Fibroblast of pulmonary artery (primary cell): ENCODE results near the gene METRN.

Experiments used
- DNase-seq: peaks from one replicate; pipeline ENCODE4 v3.0.0-alpha.2; 2010; ENCODE audit warnings: low read depth
- H3K4me3 ChIP-seq: replicated peaks from 2 replicates; pipeline ENCODE4 v1.5.1; 2011; ENCODE audit warnings: low read depth, mild to moderate bottlenecking, control low read depth, low read length, moderate library complexity
- CTCF ChIP-seq: IDR thresholded peaks from 2 replicates; pipeline ENCODE4 v1.5.1; 2011; ENCODE audit warnings: mild to moderate bottlenecking, control low read depth, low read length, inconsistent platforms; ENCODE audit errors: missing control alignments

METRN gene

GRCh38 chr16:717450-718245, 2.7 kb downstream of the METRN start:
- DNase-seq, result no peak
- no peak for TF ChIP-seq CTCF
- no peak overlapping the region for H3K4me3 ChIP-seq

- DNase-seq, result no peak
- TF ChIP-seq CTCF, result no peak
- no peak overlapping the region for H3K4me3 ChIP-seq
These were observed 3.5 kb downstream of the METRN start for GRCh38 chr16:718389-718788.

- TF ChIP-seq CTCF, result no peak
- no peak for DNase-seq
- no peak overlapping the region for H3K4me3 ChIP-seq
These were observed 4.0 kb downstream of the METRN start for GRCh38 chr16:718922-719321.

GRCh38 chr16:719815-720446, 5.0 kb downstream of the METRN start:
- DNase-seq, result no peak
- TF ChIP-seq CTCF, result peak; percentile 19
- H3K4me3 ChIP-seq, result peak overlapping the region; percentile 70

- peak overlapping the region; percentile 70 for H3K4me3 ChIP-seq
- peak; percentile 67 for DNase-seq
- TF ChIP-seq CTCF, result peak; percentile 18
These were observed 5.6 kb downstream of the METRN start for GRCh38 chr16:720447-720989.

- no peak for TF ChIP-seq CTCF
- DNase-seq, result peak; percentile 71
- peak within 1 kb of the TSS; percentile 70 for H3K4me3 ChIP-seq
These were observed 6.3 kb downstream of the METRN start, which contains the start of gene ANTKMT for GRCh38 chr16:720990-721764. ANTKMT (plus strand) TSS chr16:721146; CDS start chr16:721275, 129 bp downstream.
